Kidney capillary endothelial cell (primary cell): ENCODE data around the gene FAM120AOS.

Experiments
- DNase-seq: peaks from one replicate; pipeline ENCODE4 v3.0.0-alpha.2; 2018; ENCODE audit warnings: low spot score

FAM120AOS gene

DNA sequence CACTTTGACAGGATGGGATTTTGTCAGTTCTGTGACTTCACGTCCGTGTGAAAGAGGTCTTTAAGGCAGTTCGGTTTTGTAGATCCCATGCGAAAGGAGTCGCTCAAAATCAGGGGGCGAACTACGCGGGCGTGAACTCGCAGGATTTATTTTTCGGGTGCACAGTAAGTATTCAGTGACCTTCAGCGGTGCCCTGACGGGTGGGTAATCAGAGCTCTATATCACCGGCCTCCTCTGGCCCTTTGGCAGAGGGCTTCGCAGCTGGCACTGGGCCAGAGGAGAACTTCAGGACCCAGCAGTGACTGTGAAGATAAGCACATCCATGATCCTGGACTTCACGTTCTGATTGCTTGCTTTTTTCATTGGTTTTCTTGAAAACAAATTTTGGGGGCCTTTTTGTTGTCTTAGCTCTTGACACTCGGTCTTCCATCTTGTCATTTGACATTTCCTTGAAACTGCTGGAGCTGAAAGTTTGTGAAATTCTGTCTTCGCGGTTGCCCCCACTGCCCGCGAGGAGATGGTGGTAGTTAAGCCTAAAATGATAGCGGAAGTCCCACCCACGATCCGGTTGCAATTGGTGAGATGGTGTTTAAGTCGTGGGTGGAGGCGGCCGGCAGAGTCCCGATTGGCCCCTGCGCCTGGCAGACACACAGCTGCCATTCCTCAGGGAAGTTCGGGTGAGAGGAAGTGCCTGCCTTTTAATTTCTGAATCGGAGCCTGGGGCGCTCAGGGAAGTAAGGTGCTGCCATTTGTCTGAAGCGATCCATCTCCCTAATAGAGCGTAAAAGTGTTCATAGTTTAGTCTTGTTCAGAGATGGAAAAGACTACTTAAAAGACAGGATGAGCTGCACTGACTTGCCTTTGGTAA lies at the start of gene FAM120AOS:
Gene FAM120AOS, minus strand, starts transcription at position 535 of the 868 bp plus-strand sequence. CDS start 872 bp downstream, outside the sequence.
- DNase-seq: peak; percentile 93

DNA sequence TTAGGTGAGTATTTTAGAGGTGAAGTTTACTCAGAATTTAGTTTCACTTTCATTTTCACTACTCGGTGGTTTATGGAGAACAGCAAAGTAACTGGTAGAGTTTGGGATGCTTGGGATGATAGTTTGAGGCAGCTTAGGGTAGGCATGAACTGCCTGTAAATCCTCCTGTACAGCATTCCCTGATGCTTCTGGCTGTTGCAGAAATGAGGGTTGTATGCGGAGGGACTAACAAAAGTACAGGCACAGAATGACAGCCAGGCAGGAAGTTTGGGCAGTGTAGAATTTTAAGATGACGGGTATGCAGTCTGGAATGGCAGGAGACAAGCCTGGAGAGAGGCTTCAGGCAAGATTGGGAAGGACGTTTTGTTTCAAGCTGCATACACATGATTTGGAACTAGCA lies 48.0 kb upstream of the FAM120AOS start:
- peak; percentile 5 for DNase-seq

DNA sequence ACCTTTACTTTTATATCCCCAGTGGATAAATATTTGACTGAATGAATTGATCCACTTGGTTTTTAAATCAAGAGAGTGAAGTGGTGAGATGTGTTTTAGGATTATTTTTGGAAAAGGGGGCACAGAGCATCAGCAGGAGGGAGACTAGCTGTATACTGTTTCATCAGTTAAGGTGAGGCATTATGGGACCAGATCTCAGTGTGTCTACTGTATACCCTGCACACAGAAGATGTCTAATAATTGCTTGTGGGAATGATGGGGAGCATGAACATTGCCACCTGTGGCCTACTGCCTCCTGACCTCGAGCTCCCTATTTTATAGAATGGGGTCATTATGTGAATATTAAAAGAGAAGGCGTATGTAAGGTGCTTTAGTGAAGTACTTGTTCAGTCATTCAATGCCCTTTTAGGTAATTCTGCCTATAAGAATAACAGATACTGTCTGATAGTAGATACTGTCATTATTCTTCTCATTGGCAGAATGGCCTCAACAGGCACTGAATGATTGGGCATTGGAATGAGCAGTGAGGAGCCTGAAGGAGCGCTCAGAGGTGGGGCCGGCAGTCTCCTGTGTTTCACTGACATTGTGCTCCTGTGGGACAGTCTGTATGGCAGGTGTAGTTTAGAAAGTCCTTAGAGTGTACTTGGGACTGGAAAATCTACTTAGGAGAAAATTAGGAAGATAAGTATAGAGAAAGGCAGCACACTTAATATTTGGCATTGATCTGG lies 47.4 kb upstream of the FAM120AOS start:
- no peak for DNase-seq

DNA sequence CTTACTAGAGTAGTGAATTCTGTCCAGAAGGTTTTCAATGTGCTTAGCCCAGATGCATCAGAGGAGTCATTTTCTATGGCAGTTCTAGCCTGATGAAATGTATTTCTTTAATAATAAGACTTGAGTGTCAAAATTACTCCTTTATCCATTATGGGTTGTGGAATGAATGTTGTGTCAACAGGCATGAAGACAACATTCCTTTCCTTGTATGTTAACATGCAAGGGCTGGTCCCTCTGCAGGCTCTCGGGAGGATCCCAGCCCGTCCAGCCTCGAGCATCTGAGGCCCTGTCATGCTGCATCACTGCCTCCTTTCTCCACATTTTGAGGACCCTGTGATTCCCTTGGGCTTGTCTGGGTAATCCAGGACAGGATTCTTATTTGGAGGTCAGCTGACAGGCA lies 42.9 kb upstream of the FAM120AOS start:
- DNase-seq: no peak

DNA sequence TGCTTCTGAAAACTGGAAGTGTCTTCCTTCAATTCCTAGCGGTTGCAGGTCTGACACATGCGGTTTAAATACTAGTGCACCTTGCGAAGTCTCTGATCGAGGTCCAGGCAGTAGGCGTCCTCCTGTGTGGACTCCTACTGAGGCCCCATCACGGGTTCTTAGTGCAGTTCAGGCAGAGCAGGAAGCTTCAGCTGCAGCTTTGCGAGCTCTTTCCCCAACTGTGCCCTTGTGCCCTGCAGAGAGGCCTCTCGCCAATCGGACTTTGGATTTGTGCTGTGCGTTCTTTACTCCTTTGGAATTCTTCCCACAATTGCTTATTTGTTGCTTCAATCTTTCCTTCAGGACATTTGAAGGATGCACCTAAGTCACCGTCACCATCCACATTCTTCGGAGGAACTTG lies 40.6 kb upstream of the FAM120AOS start:
- DNase-seq: no peak

DNA sequence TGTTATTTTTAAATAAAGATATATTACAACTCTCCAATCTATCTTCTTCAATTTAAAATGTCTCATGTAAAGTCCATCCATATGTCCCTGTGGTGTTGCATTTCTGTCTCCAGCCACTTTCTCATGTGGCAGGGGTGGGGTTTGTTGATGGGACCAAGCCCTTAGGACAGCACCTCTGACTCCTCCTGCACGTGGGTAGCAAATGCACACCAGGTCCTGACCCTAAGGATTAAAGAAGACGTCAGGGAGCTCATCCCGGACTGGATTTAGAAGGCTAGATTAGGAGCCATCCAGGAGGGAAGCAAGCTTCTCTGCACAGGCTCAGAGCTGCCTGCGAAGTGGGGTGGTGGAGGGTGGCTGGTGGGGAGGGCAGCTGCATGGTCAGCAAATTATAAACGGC lies 38.9 kb upstream of the FAM120AOS start:
- no peak for DNase-seq

DNA sequence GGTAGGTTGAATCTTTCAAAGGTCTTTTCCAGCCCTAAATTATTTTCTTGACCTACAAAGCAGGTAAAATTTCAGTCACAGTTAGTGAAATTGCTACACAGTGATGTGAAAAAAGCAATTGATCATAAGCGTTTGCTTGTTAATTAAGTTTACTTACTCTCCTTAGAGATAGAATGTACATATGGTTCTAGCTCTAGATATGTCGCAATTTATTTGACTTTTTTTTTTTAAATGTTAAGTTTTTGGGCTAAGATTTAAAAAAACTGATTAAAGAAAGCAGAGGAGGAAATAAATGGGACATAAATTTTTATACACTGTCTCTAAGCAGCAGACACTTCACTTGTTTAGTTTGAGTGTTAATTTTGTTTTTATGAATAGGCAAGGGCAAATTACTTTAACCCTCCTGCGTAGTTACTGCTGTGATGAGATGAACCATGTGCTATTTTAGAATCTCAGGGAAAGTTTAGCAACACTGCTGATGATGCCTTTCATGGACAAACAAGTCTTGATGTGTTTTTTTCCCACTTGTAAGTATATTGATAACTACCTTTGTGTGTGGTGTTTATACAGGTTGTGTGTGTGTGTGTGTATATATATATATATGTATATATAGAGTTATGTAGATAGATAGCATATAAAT lies 38.3 kb upstream of the FAM120AOS start:
- no peak for DNase-seq

DNA sequence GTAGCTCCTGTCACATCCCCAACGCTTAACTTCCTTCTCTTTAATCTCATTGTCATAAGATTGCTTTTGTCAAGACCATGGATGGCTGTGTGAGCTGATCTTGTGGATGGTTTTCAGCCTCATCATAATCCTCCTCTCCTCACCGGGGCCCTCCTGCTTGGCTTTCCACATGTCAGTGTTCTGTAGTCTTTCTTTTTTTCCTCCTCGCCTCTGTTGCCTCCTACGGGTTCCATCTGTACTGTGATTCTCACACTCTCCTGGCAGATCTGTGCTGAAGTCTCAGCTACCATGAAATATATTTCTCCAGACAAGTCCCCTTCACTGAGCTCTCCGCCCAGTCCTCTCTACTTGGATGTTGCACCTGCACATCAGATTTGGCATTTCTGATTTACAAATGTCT lies 34.9 kb upstream of the FAM120AOS start:
- DNase-seq: no peak

DNA sequence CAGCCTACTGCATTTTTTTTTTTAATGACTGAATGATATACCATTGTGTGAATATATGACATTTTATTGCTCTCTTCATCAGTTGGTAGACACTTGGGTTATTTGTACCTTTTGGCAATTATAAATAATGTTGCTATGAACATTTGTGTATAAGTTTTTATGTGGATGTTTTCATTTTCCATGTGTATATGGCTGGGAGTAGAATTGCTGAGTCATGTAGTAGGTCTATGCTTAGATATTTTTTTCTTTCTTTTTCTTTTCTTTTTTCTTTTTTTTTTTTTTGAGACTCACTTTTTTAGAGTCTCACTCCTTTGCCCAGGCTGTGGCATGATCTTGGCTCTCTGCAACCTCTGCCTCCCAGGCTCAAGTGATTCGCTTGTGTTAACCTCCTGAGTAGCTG lies 32.9 kb upstream of the FAM120AOS start:
- DNase-seq: no peak

DNA sequence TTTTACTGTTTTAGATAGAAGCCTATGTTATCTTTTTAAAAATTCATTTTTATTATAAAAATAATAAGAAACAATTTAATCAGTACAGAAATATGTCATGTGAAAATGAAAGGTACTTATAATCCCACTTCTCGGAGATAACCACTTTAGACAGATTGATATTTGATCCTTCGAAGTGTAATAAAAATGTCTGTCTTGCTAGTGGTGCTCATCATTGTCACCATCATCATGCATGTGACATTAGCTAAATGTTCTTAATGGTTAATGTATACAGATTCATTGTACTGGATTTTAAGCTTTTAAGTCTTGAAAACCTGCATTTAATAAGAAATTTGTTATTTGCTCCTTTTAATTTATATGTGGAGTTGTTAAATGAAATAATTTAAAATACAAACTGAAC lies 30.1 kb upstream of the FAM120AOS start:
- DNase-seq: no peak

DNA sequence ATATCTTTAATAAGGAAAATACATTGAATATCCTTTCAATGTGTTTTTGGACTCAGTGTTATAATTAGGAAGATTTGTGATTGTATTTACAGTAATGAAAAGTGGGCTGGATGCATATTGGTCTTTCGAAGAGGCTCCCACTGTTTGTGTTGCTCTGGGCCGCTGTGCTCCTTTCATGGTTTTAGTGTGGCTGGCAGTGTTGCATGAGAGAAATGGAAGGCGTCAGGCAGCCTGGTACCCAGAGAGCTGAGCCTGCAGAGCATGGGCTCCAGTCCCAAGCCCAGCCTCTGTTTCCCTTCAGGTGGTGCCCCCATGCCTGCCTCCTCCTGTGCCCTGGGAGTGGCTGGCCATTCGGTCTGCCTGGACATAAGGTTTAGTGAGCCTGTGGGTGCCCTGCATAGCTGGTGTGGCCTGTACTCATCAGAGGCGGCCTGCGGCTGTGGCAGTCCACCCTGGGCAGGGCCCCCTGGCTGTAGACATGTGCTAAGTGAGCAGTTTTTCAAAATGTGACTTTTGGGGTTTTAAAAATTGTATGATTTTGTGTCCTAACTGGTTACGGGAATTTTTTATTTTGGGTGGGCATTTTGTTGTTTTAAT lies 27.4 kb upstream of the FAM120AOS start:
- DNase-seq: no peak

DNA sequence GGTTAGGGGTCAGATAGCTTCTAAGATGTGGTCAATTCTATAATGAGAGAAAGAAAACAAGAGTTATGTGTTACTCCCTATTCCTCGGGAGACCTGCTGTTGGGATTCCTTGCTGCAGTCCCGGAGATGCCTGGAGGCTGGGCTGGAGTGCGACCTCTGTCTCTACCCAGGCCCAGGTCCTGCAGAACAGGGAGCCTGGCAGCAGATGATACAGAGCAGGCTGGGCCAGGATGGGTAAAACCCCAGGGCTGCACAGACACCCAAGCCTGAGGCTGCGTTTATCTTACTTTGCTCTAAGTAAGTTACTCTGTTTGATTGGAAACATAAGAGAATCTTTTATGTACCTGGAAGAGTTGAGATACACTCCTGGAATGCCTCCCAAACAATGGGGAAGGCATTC lies 26.9 kb upstream of the FAM120AOS start:
- DNase-seq: no peak

DNA sequence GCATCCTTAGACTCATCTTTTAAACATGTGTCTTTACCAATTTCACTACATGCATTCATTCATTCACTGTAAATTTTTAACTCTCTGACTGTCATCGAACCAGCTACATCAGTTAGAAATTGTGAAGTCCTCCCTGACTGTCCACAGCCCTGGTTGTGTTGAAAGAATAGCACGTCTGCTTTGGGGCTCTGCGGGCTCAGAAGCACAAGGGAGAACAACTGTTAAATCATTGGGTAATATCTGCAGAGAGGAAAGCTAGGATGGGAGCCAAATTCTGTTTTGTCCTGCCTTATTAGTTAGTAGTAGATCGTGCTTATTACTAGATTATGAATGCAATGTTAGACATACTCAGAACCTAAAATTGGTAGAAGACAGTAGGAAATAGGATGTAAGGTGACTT lies 26.3 kb upstream of the FAM120AOS start:
- DNase-seq: no peak

DNA sequence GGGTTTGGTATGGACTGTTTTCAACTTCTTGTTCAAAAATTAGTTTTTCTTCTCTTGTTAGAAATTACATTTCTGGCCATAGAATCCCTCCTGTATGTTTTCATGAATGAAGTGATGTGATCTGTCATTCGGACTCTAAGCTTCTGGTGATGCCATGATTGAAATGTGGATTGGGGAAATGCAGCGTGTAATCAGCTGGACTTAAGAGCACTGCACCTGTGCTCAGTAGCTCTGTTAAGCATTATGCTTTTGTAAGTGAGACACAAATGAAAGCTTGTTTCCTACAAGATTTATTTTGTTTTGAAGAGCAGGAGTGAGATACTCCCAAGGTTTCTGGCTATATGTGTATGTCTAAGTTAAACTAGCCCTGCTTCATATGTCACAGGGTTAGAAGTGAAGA lies 24.0 kb upstream of the FAM120AOS start:
- DNase-seq: no peak

DNA sequence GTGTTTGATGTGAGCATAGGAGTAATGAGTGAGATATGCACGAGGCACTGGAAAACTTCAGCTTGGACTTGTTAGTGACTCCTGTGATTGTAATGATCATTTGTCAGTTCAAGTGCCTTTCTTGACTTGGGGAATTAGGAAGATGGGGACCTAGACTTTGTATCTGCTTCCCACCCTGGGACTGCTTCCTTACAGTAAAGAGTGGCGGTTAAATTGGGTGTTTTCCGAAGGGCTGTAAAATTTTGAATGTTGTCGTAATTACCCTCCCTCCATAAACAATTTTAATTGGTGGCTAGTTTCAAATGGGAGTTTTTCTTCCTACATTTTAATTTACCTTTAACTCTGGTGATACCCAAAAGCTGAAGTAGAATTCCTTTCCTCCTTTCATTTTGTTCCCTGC lies 23.5 kb upstream of the FAM120AOS start:
- DNase-seq: no peak

DNA sequence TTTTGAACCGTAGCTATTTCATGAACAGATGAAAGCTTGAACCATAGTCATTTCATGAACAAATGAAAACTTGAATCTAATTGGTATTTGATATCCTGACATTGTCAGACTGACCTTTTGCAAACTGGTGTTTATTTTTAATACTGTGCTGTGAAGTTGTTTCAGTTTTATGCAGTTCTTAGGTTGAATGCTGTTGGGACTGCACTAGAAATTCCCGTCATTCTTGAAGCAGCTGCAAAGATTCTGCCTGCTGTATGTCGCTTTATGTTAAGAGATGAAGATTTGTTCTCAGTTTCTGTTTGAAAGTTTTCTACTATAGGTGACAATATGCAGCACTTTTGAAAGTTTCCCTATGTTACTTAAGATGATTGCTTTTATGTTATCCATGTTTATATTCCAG lies 22.5 kb upstream of the FAM120AOS start:
- no peak for DNase-seq

DNA sequence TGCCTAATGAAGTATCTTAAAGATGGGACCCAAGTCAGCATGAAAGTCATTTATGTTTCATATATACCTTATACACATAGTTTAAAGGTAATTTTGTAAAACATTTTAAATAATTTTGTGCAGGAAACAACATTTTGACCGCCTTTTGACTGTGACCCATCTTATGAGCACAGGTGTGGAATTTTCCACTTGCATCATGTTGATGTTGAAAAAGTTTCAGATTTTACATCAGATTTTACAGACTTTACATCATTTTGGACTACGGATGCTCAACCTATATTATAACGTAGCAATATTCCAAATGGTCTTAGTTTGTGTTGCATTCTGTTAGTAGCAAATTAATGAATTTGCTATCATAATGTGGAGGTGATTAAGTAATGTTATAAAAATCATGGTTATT lies 21.7 kb upstream of the FAM120AOS start:
- DNase-seq: no peak

DNA sequence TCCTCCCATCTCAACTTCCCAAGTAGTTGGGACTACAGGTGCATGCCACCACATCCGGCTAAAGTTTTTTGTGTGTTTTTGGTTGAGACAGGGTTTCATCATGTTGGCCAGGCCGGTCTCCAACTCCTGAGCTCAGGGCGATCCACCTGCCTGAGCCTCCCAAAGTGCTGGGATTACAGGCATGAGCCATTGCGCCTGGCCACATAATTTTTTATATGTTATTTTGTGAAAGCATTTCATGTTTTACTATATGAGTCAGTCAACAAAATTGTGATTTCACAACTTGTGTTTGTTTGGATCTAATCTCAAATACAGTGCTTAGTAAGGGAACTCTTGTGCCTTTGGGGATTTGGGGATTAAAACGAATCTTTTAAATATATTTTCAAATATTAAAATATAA lies 20.0 kb upstream of the FAM120AOS start:
- DNase-seq: no peak

DNA sequence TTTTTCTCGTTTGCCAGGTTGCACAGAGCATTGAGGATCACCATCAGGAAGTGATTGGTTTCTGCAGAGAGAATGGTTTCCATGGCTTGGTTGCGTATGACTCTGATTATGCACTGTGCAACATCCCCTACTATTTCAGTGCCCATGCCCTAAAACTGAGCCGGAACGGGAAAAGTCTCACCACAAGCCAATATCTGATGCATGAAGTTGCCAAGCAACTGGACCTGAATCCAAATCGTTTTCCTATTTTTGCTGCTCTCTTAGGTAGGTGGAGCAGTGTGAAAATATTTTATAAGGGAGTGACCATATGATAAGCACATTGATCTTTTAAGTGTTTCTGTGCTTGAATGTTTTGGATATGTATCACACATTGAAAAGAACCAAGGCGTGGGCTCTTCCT lies 17.7 kb upstream of the FAM120AOS start:
- no peak for DNase-seq

DNA sequence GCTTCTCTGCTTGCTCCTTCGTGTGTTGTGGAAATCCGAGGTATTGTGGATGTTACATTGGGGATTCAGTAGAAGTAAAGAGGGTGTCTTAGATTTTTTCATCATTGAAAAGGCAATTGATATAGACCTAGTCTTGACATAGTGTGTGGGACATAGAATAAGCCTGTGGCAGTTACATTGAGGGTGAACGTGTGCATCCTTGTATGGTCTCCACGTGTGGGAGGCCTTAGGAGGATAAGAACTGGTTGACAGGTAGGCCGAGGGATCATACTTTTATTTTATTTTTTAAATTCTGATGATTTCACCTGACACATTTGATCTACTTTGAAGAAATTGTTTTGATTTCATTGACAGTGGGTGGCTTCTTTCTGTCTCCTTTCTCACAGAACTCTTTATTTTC lies 17.0 kb upstream of the FAM120AOS start:
- no peak for DNase-seq

DNA sequence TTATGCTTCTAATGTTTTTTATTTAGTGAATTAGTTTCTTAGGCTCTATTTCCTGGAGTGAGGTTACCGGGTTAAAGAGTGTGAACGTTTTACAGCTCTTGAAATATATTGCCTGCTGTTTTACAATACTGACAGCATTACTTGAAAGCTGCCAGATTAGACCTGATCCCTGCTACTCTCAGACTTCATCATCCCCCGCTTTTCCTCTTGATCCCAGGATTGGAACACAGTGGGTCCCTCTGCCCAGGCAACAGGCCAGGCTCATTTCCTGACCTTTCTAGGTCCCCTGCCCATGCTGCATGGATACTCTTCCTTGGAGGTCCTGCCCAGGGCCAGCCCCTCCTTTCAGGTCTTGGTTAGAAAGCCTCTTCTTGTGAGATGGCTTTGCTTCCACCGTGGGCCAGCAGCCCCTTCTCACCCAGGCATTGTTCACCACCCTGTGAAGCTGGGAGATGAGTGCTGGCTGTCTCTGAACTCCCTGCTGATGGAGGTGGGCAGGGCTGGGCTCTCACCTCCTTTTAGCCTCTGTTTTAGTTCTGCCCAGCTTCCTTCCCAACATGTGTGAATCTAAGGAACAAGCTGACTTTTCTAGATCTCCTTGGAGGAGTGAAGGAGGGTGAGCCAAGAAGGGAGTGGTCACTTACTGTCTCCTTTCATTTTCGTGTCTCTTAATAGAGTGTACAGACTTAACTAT lies 15.5 kb upstream of the FAM120AOS start:
- DNase-seq: no peak

DNA sequence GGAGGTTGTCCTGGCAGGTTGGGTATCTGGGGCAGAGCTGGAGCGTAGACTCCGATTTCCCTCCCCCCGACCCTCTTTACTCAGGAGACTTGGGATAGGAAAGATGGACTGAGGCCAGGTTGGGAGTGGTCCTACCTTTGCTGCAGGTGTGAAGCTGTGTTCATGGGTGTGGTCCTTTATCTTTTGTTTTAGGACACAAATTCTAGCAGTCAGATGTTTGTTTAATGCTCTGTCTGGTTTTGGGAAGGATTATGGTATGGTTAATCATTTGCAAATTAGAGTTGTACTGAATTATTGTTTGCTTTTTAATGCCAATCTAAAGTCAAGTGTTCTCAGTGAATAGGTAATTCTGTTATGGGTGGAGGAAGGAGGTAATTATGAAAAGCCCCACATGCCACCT lies 14.1 kb upstream of the FAM120AOS start:
- DNase-seq: no peak
